Mucosa of descending colon (tissue), 3 donors: ENCODE results near the gene CLDN1. TPM values are rescaled to one million over a fixed set of nuclear protein-coding genes. Genes with fewer than 3 reads are reported as not detected.
"Not testable (repeated sequence)": the region's sequence is repeated elsewhere in the genome, so short reads cannot be mapped to it uniquely, and the experiment has no call there.

Experiments used
- ATAC-seq: fragments of 200-7000 bp; cut with Tn5 transposase; one replicate; pipeline ENCODE4 v1.9.1; 2020; ENCODE audit warnings: mild to moderate bottlenecking, moderate library complexity
- DNase-seq, 3 donors: peaks; one replicate each; pipeline ENCODE4 v3.0.0-alpha.2; 2020
- H3K36me3 ChIP-seq: fragments of 200-600 bp; one replicate; pipeline ENCODE4 v1.8.0; 2021; ENCODE audit warnings: low read depth, mild to moderate bottlenecking
- H3K4me1 ChIP-seq: fragments of 200-600 bp; one replicate; pipeline ENCODE4 v1.8.0; 2021; ENCODE audit warnings: low read depth, mild to moderate bottlenecking
- H3K4me3 ChIP-seq: fragments of 200-600 bp; one replicate; pipeline ENCODE4 v1.8.0; 2021; ENCODE audit warnings: mild to moderate bottlenecking
- H3K9me3 ChIP-seq: fragments of 200-600 bp; one replicate; pipeline ENCODE4 v1.8.0; 2021; ENCODE audit warnings: mild to moderate bottlenecking
- CTCF ChIP-seq: fragments of 200-600 bp; IDR thresholded peaks from one replicate; pipeline ENCODE4 v1.8.0; 2022; ENCODE audit warnings: antibody characterized with exemption, mild to moderate bottlenecking
- intact Hi-C, 2 donors: fragments of 100-400 bp; cut with DNase I in 1 of 2; cut with micrococcal nuclease in 1 of 2; formaldehyde crosslinking; loops; one replicate each; pipeline versions ENCODE4 v1.11.0 to v1.11.1; 2022; cut with DNase I, micrococcal nuclease
- total RNA-seq, 3 donors: library from RNA; stranded (reverse); fragmentation: NEBNext Ultra II Directional in 2 of 3; extraction: Animal tissue kit (Norgen Biotek cat#: 25700) in 2 of 3; gene quantifications; one replicate each; pipeline versions ENCODE4 v1.2.1 to v1.2.4, GENCODE V29; 2021 to 2023
- donor health status: DM: no; HTN: no; CAD: no; lungs with moderate emphysema.
- donor health status: DM: no; HTN: no; CAD: no.
- donor health status: DM: no; HTN: yes; CAD: no.

CLDN1 gene
- total RNA-seq, 3 donors from 2014 or later: 0.57 to 4.3 (median 0.78) TPM

GRCh38 chr3:190279690-190280089 is 42.6 kb downstream of the CLDN1 start:
- Histone ChIP-seq H3K4me1 (no peaks in the 10 kb centered on the region), H3K36me3 (no peaks in the 10 kb centered on the region), H3K9me3 (no peaks in the 10 kb centered on the region), H3K4me3 (no peak overlapping the region)
- no peak for DNase-seq
- no peak for TF ChIP-seq CTCF
- no peak for ATAC-seq
- intact Hi-C loops: no loop called here

- Histone ChIP-seq H3K4me3 (no peak overlapping the region), H3K4me1 (no peaks in the 10 kb centered on the region), H3K36me3 (no peaks in the 10 kb centered on the region), H3K9me3 (no peaks in the 10 kb centered on the region)
- peak; percentile 96 for ATAC-seq
- no peak for TF ChIP-seq CTCF
- peak in 1 of 3 donors; percentile 34 for DNase-seq
- intact Hi-C loops: no loop called here
Measured at GRCh38 chr3:190272747-190273146, 49.5 kb downstream of the CLDN1 start.

- ATAC-seq (no peak), DNase-seq (no peak)
- Histone ChIP-seq H3K4me1 (no peaks in the 10 kb centered on the region), H3K9me3 (no peaks in the 10 kb centered on the region), H3K4me3 (no peak overlapping the region), H3K36me3 (no peaks in the 10 kb centered on the region)
- no peak for TF ChIP-seq CTCF
- intact Hi-C loops: no loop called here
Measured at GRCh38 chr3:190269101-190269500, 53.1 kb downstream of the CLDN1 start.

GRCh38 chr3:190267464-190267863 is 54.8 kb downstream of the CLDN1 start:
- H3K4me1 ChIP-seq, intact Hi-C loops, H3K36me3 ChIP-seq, H3K9me3 ChIP-seq, DNase-seq, ATAC-seq, H3K4me3 ChIP-seq: not testable (repeated sequence)

- Histone ChIP-seq H3K4me3 (no peak overlapping the region), H3K4me1 (no peaks in the 10 kb centered on the region), H3K9me3 (no peaks in the 10 kb centered on the region), H3K36me3 (no peaks in the 10 kb centered on the region)
- intact Hi-C loops: no loop called here
- TF ChIP-seq CTCF: no peak
- ATAC-seq (no peak), DNase-seq (no peak)
Measured at GRCh38 chr3:190266913-190267290, 55.3 kb downstream of the CLDN1 start.

GRCh38 chr3:190266265-190266912 is 55.9 kb downstream of the CLDN1 start:
- ATAC-seq (no peak), DNase-seq (no peak)
- Histone ChIP-seq H3K9me3 (no peaks in the 10 kb centered on the region), H3K4me3 (no peak overlapping the region), H3K4me1 (no peaks in the 10 kb centered on the region), H3K36me3 (no peaks in the 10 kb centered on the region)
- intact Hi-C loops: no loop called here
- TF ChIP-seq CTCF: no peak
